NOMO-1 treated with DMSO at 0.1 percent for 48 hours (cell line): ENCODE results near the gene DSCAM.
A peak's percentile ranks its signal among the peaks of the same experiment; 100 is the strongest.

ENCODE experiments used
- DNase-seq: peaks from one replicate; lab custom pipeline; 2025; ENCODE audit not compliant: unreplicated experiment; lab: John Stamatoyannopoulos, UW

Gene DSCAM

GRCh38 chr21:40152476-40152875 lies 694.5 kb downstream of the DSCAM start:
- DNase-seq, result no peak

GRCh38 chr21:40151611-40152010 lies 695.3 kb downstream of the DSCAM start:
- no peak for DNase-seq

GRCh38 chr21:40146216-40146837 lies 700.6 kb downstream of the DSCAM start:
- no peak for DNase-seq

- DNase-seq, result peak; percentile 29
These were observed 703.0 kb downstream of the DSCAM start for GRCh38 chr21:40143822-40144525.

- no peak for DNase-seq
These were observed 705.3 kb downstream of the DSCAM start for GRCh38 chr21:40141621-40142020.

- DNase-seq, result no peak
These were observed 706.3 kb downstream of the DSCAM start for GRCh38 chr21:40140675-40141074.

GRCh38 chr21:40139636-40140035 lies 707.3 kb downstream of the DSCAM start:
- no peak for DNase-seq

GRCh38 chr21:40136571-40136970 lies 710.4 kb downstream of the DSCAM start:
- no peak for DNase-seq

GRCh38 chr21:40134731-40135492 lies 712.0 kb downstream of the DSCAM start:
- DNase-seq, result no peak

GRCh38 chr21:40130476-40130875 lies 716.5 kb downstream of the DSCAM start:
- DNase-seq, result no peak

GRCh38 chr21:40129809-40130208 lies 717.1 kb downstream of the DSCAM start:
- no peak for DNase-seq

GRCh38 chr21:40128891-40129290 lies 718.1 kb downstream of the DSCAM start:
- no peak for DNase-seq

- DNase-seq, result no peak
These were observed 725.9 kb downstream of the DSCAM start for GRCh38 chr21:40120940-40121575.

- DNase-seq, result no peak
These were observed 728.4 kb downstream of the DSCAM start for GRCh38 chr21:40118527-40118926.

GRCh38 chr21:40117236-40117635 lies 729.7 kb downstream of the DSCAM start:
- no peak for DNase-seq

GRCh38 chr21:40115775-40116174 lies 731.2 kb downstream of the DSCAM start:
- DNase-seq, result no peak

- DNase-seq, result no peak
These were observed 744.3 kb downstream of the DSCAM start for GRCh38 chr21:40102682-40103081.

GRCh38 chr21:40099809-40100208 lies 747.1 kb downstream of the DSCAM start:
- DNase-seq, result no peak

GRCh38 chr21:40095477-40095876 lies 751.5 kb downstream of the DSCAM start:
- DNase-seq, result no peak

- no peak for DNase-seq
These were observed 766.6 kb downstream of the DSCAM start for GRCh38 chr21:40080385-40080784.

- DNase-seq, result no peak
These were observed 772.2 kb downstream of the DSCAM start for GRCh38 chr21:40074710-40075109.

GRCh38 chr21:40074198-40074597 lies 772.8 kb downstream of the DSCAM start:
- DNase-seq, result no peak
